GM12891 (cell line): ENCODE results near the gene FOXK2.

Experiments
- DNase-seq: peaks from one replicate; pipeline ENCODE4 v3.0.0; 2011; ENCODE audit warnings: low spot score; ENCODE audit not compliant: insufficient read length
- FAIRE-seq: peaks from 2 replicates; lab custom pipeline; 2011; peaks lifted over from hg19 to GRCh38; lab: Jason Lieb, UNC
- PAX5 ChIP-seq: IDR thresholded peaks from 2 replicates; pipeline ENCODE4 v1.6.1; 2011; ENCODE audit warnings: low read length, moderate library complexity, mild to moderate bottlenecking; ENCODE audit not compliant: insufficient read depth, severe bottlenecking
- POLR2A ChIP-seq: IDR thresholded peaks from 2 replicates; pipeline ENCODE4 v1.6.1; 2011; ENCODE audit warnings: low read depth, low read length, control low read depth
- POLR2AphosphoS5 ChIP-seq: IDR thresholded peaks from 2 replicates; pipeline ENCODE4 v1.6.1; 2011; ENCODE audit warnings: low read depth, low read length, control low read depth
- POU2F2 ChIP-seq: IDR thresholded peaks from 2 replicates; pipeline ENCODE4 v1.6.1; 2011; ENCODE audit warnings: low read depth, mild to moderate bottlenecking, control low read depth, low read length, moderate library complexity
- SPI1 ChIP-seq: IDR thresholded peaks from 2 replicates; pipeline ENCODE4 v1.6.1; 2011; ENCODE audit warnings: low read depth, low read length, control low read depth
- TAF1 ChIP-seq: IDR thresholded peaks from 2 replicates; pipeline ENCODE4 v1.6.1; 2011; ENCODE audit warnings: low read depth, low read length, control low read depth

FOXK2 gene

DNA sequence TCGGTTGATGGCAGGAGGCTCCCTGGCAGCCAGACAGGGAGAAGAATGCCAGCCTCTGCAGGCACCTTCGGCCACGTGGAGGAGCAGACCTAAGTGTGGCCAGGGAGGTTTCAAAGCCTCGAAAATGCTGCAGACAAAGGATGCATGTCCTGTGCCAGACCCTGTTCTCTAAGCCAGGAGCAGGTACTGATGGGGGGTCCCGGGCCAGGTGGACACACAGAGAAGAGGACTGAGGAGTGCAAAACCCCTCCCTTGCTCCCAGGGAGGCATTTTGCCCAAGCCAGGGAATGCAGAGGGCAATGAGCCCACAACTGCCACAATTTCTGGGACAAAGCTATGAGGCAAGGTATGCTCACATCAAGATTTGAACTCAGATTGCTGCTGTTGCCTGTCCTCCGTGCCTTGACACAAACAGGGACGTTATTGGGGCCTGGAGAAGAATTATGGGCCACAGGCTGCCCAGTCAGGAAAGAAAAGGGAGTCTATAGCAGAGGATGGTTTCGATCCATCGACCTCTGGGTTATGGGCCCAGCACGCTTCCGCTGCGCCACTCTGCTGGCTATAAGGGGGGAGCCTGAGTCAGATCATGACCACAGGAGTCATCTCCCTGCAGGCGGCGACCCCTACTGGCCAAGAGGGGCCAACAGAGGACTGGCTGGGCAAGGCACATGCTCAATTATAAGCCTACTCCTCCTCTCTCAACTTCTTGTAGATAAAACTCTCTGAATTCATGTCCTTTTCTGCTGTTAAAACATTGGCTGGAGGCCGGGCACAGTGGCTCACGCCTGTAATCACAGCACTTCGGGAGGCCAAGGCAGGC, 25.1 kb upstream of the FOXK2 start:
- TF ChIP-seq SPI1, result 0 out of 2 replicates have a peak, but pooled peaks have one; percentile 3
- TF ChIP-seq POLR2AphosphoS5, result no peak
- peak; percentile 86 for DNase-seq
- FAIRE-seq, result peak; percentile 95

DNA sequence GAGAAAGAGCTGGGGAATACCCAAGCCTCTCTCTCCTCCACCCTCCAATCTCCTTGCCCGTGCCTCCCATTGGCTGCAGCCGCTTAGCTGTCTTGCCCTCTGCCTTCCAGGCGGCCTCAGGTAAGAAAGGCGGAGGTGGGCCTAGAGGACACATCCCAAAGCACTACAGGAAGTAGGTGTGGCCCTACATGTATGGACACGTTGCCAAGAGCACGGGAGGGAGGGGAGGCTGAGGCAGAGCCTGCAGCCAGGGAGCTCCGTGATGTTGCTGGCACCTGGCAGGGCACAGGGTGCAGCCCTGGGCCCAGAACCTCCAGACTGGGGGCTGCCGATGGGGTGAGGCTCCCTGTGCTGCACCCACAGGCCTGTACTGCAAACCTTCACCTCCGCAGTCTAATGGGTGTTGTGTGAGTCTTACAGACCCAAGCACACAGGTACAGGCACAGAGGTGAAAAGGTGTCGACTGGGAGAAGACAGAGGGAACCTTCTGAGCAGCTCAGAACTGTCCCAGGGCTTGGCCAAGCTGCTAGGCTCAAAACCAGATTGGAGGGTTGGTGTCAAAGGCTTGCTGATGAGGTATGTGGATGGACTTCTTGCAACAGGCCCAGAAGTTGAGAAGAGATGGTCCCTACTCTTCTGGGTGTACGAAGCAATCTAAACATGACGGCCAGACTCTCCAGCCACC, 23.5 kb upstream of the FOXK2 start:
- DNase-seq (no peak), FAIRE-seq (no peak)
- TF ChIP-seq POU2F2 (no peak), SPI1 (no peak), POLR2A (no peak), POLR2AphosphoS5 (no peak), PAX5 (no peak), TAF1 (no peak)

DNA sequence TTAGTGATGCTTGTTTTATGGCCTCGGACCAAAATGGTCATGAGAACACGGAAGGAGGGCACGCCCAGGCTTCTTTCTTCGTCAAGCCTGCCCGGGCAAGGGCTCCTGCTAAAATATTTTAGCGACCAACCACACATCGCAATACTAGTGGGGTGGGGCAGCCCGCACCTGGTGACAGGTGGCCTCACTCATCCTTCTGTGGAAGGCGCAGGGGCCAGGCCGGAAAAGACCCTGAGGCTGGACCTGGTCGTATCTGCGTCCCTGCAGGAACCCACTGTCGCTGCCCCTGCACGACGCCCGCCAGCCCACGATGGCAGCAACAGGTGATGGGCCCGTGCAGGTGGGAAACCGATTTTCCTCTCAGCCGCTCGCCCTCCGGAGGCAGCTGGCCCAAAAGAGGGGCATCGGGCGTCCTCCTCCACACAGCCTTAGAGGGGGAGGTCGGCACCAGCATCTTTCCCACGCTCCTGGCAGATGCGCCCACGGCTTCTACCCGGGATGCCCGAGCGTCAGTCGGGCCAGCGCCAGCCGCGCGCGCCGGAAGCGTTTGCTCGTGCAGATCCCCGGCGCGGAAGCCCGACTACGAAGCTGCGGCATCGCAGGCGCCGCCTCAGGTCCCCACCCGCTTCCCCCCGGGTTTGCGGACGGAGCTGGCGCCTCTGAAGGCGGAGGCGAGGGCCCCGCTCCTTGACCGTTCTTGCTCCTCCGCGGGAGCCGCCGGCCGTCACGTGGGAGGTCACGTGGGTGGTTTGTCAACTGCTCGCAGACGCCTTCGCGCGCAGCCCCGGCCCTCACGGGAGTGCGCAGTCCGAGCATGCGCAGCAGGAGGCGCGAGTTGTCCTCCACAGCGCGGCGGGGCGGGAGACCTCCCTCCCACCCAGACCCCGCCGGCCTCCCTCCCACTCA, 22.8 kb upstream of the FOXK2 start:
- FAIRE-seq (peak; percentile 96), DNase-seq (peak; percentile 89)
- no peak for TF ChIP-seq POLR2AphosphoS5
- TF ChIP-seq PAX5, result no peak
- TF ChIP-seq TAF1, result no peak
- TF ChIP-seq POLR2A, result 0 out of 2 replicates have a peak, but pooled peaks have one; percentile 23

DNA sequence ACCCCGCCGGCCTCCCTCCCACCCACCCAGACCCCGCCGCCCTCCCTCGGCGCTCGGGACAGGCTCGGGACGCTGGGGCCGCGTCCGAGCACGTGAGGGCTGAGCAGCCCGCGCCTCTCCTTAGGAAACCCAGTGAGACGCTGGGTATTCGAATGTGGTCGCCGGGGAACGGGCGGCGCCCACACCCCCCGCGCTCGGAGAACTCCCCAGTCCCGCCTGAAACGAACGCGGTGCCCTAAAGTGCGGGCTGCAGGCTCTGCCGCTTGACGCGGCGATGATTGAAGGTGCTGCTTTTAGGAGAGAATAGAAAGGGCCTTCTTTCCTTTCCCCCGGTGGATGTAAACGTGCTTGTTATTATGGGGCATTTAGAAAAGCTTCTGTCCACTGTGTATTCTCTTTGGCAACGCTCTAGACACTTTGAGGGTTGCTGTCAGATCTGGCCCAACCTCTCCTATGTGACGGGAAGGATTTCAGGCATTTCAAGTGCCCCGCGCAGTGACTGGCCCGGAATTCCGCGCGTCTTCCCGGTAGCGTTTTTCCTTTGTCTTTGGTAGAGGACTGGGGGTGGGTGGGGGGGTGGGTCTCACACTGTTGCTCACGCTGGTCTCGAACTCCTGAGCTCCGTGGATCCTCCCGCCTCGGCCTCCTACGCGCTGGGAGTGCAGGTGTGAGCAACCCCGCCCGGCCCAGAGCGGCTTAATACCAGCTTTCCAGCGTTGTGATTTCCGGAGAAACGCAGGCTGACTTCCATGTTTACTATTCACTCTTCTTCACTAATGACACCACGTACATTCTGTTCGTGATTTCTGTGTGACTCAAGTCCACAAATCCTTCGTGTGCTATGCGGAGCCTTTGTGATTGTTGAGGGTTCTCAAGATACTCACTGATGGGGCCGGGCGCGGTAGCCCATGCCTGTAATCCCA, 21.8 kb upstream of the FOXK2 start:
- no peak for FAIRE-seq
- no peak for TF ChIP-seq SPI1
- no peak for TF ChIP-seq PAX5
- TF ChIP-seq POLR2AphosphoS5, result no peak
- no peak for DNase-seq

DNA sequence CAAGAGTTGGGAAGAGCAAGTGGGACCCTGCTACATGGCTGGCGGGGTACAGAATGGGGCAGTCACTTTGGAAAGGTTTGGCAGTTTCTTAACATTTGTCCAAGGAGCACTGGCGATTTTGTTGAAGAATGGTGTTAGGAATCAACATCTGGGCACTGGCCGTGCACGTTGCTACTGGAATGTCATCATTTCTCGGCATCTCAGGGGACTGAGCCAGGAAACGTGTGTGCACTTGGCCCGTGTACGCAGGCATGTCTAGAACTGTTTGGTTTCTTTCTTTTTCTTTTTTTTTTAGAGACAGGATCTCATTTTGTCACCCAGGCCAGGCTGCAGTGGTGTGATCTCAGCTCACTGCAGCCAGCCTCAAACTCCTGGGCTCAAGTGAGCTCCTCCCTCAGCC, 17.3 kb upstream of the FOXK2 start:
- peak; percentile 5 for FAIRE-seq
- no peak for DNase-seq
- TF ChIP-seq SPI1, result no peak
- no peak for TF ChIP-seq POU2F2
- TF ChIP-seq PAX5, result no peak
- no peak for TF ChIP-seq POLR2A
- TF ChIP-seq TAF1, result no peak
- TF ChIP-seq POLR2AphosphoS5, result no peak

DNA sequence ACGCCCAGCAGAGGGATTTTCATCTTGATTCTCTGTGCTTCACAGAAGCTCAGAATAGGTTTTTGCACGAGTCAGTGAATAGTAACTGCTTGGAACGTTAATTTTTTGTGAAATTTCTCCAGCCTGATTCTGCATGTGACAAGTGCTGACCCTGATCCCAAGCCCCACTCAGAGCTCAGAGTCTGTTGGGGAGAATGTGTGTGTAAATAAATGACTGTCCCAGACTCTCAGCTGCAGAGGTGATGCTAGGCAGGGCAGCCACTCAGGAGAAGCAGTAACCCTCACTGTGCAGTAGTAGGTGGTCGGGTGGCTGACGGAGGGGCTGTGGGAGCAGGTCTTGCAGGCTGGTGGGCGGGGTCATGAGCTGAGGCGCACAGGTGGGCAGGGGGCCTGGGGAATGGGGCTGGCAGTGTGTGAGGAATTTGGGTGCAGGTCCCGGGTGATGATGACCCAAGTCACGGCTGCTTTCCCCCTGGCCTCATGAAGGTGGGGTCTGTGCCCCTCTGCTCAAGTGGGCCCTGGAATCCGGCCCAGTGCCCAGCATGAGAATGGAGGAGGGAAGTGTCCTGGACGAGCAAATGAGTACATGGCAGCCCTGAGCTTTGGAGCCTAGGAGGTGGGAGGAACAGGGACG, 16.3 kb upstream of the FOXK2 start:
- no peak for TF ChIP-seq TAF1
- no peak for TF ChIP-seq SPI1
- TF ChIP-seq POLR2A, result no peak
- TF ChIP-seq POU2F2, result no peak
- TF ChIP-seq POLR2AphosphoS5, result no peak
- no peak for TF ChIP-seq PAX5
- DNase-seq (no peak), FAIRE-seq (no peak)

DNA sequence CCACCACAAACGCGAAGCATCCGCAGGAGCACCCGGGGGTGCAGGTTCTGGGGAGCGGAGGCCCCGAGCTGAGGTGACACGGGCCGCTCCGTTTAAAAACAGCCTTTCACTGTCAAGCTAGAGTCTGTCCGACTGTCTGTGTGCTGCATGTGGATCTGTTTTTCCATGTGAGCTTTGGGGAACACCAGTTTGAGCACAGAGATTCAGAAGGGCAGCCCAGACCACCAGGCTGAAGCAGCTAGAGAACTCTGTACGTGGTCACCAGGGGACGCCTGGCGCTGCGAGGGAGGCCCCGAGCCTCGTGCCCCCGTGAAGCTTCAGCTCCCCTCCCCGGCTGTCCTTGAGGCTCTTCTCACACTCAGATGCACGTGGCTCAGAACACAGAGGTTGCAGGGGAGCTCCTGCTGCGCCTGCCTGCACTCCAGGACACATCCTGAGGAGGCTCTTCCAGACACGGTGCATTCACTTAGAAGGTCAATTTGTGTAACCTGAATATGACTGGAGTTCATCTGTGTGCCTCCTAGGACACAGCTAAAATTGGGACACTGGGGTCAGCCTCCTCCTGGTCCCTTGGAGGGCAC, 15.7 kb upstream of the FOXK2 start:
- no peak for DNase-seq
- TF ChIP-seq POLR2A (no peak), TAF1 (no peak), POU2F2 (no peak), SPI1 (no peak)
- FAIRE-seq, result no peak

DNA sequence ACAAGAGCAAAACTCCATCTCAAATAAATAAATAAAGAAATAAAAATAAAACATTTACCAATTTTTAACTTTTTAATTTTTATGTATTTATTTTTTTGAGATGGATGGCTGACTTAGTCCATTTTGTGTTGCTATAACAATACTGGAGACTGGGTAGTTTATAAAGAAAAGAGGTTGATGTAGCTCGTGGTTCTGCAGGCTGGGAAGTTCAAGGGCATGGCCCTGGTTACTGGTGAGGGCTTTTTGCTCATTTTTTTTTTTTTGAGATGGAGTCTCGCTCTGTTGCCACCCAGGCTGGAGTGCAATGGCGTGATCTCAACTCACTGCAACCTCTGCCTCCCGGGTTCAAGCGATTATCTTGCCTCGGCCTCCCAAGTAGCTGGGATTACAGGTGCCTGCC, 14.2 kb upstream of the FOXK2 start:
- DNase-seq, result no peak
- TF ChIP-seq TAF1, result no peak
- TF ChIP-seq POLR2A, result no peak
- no peak for TF ChIP-seq PAX5
- no peak for TF ChIP-seq SPI1
- no peak for TF ChIP-seq POU2F2
- TF ChIP-seq POLR2AphosphoS5, result no peak
- FAIRE-seq, result no peak
